GM12878 (cell line): ENCODE data around the gene CCDC187.
"Not testable (repeated sequence)": the region's sequence is repeated elsewhere in the genome, so short reads cannot be mapped to it uniquely, and the experiment has no call there.

Experiments used
- CBFB ChIP-seq: IDR thresholded peaks from 2 replicates; pipeline ENCODE4 v1.6.1; 2016; ENCODE audit warnings: antibody characterized with exemption, low read depth
- EGR1 ChIP-seq, 2 experiments: IDR thresholded peaks; 1 replicate in 1 of 2; 2 replicates in 1 of 2; pipeline ENCODE4 v1.6.1; 2011 to 2012; ENCODE audit warnings: low read depth in 2 of 2, low read length in 2 of 2, borderline replicate concordance in 1 of 2, mild to moderate bottlenecking in 1 of 2, moderate library complexity in 1 of 2
- EZH2 ChIP-seq: IDR thresholded peaks from 2 replicates; pipeline ENCODE4 v1.6.1; 2012; ENCODE audit warnings: low read depth, mild to moderate bottlenecking, control low read depth, inconsistent platforms, low read length, borderline replicate concordance; ENCODE audit not compliant: control insufficient read depth
- NR2C2 ChIP-seq: IDR thresholded peaks from 2 replicates; pipeline ENCODE4 v1.6.1; 2011; ENCODE audit warnings: borderline replicate concordance, low read depth; ENCODE audit not compliant: control insufficient read depth, insufficient read length
- POLR2AphosphoS2 ChIP-seq: IDR thresholded peaks from 2 replicates; pipeline ENCODE4 v1.6.1; 2011; ENCODE audit warnings: low read depth, mild to moderate bottlenecking, low read length, improper control_type of control experiment, moderate library complexity
- RAD21 ChIP-seq: IDR thresholded peaks from 2 replicates; pipeline ENCODE4 v1.6.1; 2011; ENCODE audit warnings: mild to moderate bottlenecking, low read depth, low read length, moderate library complexity; ENCODE audit not compliant: insufficient read depth
- YY1 ChIP-seq: IDR thresholded peaks from 2 replicates; pipeline ENCODE4 v1.6.1; 2011; ENCODE audit warnings: low read depth, mild to moderate bottlenecking, low read length
- ZNF217 ChIP-seq: fragments of 450-650 bp; IDR thresholded peaks from 2 replicates; pipeline ENCODE4 v1.6.1; 2017; ENCODE audit warnings: antibody characterized with exemption, mild to moderate bottlenecking

DNA sequence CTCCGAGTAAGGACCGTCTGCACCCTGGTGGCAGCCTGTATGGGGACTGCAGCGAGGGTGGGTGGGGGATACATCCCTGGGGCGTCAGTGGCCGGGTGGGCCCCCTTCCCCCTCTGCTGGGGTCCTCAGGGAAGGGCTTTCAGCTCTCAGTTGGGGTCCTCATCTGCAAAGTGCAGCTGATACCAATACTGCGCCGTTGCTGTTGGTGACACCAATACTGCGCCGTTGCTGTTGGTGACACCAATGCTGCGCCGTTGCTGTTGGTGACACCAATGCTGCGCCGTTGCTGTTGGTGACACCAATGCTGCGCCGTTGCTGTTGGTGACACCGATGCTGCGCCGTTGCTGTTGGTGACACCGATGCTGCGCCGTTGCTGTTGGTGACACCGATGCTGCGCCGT lies 48.0 kb upstream of the CCDC187 start:
- TF ChIP-seq YY1; CBFB; ZNF217; NR2C2; EGR1 (IDR thresholded peaks at IDR 0.05; ENCODE audit: borderline replicate concordance in 1 of 2, low read depth in 2 of 2, low read length in 2 of 2); EZH2; RAD21; POLR2AphosphoS2: not testable (repeated sequence)
